GM12874 (cell line): ENCODE measurements around the gene C1orf56.

ENCODE experiments used
- TF ChIP-seq, protein P1 (sequence below): IDR thresholded peaks from 2 replicates; pipeline ENCODE4 v1.5.1; 2011; ENCODE audit warnings: low read depth, mild to moderate bottlenecking, control low read depth, low read length, moderate library complexity; ENCODE audit not compliant: insufficient read depth

Gene C1orf56

DNA sequence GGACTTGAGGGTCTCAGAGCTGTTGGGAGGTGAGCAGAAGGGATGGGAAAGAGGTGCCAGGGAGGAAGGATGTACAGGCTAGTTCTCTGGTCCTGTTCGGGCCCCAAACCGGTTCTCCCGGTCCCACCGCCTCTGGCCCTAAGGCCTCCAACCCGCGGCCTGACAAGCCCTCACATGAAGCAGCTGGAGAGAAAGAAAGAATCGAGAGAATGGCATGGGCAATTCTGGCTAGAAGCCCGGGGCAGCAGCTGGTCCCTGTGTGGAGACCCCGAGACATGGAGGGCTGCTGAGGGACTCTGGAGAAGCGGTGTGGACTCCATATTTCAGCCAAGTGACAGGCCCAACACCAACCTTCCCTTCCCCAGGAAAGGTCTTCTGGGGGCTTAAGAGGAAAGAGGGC, 11.1 kb downstream of the C1orf56 start:
- TF ChIP-seq, protein P1, sequence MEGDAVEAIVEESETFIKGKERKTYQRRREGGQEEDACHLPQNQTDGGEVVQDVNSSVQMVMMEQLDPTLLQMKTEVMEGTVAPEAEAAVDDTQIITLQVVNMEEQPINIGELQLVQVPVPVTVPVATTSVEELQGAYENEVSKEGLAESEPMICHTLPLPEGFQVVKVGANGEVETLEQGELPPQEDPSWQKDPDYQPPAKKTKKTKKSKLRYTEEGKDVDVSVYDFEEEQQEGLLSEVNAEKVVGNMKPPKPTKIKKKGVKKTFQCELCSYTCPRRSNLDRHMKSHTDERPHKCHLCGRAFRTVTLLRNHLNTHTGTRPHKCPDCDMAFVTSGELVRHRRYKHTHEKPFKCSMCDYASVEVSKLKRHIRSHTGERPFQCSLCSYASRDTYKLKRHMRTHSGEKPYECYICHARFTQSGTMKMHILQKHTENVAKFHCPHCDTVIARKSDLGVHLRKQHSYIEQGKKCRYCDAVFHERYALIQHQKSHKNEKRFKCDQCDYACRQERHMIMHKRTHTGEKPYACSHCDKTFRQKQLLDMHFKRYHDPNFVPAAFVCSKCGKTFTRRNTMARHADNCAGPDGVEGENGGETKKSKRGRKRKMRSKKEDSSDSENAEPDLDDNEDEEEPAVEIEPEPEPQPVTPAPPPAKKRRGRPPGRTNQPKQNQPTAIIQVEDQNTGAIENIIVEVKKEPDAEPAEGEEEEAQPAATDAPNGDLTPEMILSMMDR: no peak

DNA sequence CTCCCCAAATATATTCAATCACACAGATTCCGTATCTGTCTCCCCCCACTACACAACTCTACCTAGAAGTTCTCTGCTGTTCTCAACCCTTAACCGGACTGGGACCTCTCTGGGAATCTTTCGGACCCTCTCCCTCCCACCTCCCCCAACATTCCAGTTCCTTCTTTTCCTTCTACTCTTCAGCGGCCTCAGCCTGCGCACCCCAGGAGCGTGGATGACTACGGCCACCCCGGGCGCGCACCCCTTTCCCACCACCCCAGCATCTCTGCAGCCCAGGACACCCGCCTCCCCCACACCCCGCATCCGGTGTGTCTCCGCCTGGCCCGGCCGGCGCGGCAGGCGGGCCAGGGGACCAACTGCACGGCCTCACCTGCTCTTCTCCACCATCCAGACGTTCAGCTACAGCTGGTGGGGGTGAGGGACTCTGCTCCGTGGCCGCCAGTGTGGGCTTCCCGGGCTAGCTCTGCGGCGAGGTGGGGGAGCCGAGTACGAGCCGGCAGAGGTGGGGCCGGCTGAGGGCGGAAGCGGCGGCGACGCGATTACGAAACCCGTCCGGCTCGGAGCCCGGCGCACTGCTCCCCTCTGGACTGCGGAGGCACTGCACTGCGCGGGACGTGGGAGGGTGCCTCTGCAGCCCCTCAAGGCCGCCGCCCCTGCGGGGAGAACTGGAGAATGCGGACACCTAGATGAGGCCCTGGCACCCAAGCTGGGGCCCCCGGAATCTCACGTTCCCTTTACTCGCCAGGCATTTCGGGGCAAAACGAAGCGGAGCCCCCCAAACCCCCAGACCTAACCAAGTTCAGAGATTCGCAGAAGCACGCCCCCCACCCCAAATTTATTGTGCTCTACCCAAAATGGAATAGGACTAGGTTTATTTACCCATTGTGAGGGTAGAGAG, 11.8 kb downstream of the C1orf56 start, which contains the start of gene CDC42SE1:
Gene CDC42SE1 (minus strand): TSS at position 514 of the 898 bp plus-strand sequence. CDS start 3,892 bp downstream, outside the sequence.
- TF ChIP-seq, protein P1: peak; percentile 93

DNA sequence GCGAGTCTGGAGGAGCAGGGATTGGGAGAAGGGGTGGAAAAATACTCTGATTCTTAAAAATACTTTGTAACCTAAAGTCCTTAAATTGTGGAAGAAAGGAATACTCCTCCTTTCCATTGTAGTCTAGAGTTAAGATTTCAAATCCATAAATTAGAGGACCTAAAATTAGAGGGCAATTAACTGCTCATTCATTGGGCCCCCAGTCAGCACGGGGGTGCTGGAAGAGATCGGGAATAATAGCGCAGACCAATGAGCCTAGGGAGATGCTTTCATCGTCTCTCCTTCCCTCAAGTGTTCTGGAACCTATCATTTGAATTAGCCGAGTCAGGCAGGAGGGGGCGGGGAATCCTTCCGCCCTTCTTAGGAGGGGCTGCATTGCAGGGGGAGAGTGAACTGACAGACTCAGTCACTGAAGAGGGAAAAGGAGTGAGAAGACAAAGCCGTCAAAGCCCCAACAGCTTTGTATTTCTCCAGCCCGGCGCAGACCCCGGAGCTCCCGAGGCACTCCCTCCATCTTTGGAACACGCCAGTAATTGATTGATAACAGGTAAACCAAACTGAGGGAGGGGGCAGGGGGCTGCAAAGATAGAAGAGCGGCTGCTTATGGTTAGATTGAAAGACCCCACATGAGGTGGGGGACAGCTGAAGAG, 12.6 kb downstream of the C1orf56 start, which contains the start of gene MLLT11:
Gene MLLT11 (plus strand): TSS at position 391 of the 650 bp plus-strand sequence. CDS start 6,828 bp downstream, outside the sequence.
- TF ChIP-seq, protein P1: no peak

DNA sequence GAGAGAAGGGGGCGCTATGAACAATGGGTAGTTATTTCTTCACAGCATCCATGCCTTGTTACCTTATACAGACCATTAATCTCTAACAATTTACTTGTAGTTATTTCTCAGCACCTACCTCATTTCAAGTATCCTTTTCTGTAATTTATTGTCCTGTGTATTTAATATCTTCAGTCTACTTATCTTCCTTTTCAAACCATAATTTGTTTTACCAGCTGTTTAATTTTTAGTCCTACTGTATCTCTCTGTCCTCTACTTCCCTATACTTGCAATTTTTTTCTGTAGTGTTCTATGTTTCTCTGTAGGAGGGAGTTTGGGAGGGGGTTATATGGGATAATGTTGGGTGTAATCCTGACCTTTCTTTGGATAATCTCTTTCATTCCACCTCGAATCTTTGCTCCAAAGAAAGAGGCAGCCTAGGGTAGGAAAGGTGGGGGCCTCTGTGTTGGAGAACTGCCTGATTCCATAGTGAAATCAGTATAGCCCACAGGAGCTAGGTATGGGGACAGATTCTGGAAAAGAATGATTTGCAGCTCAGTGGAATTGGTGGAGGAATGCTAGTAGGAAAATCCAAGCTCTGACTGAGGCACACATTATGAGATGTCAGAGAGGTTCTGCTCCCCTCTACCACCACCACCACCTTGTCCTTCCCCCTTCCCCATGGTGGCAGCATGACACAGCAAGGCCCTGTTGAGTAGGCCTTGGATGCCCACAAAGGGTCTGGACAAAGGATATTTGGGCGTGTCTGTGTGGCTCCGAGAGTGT, 13.3 kb downstream of the C1orf56 start:
- TF ChIP-seq, protein P1: no peak

DNA sequence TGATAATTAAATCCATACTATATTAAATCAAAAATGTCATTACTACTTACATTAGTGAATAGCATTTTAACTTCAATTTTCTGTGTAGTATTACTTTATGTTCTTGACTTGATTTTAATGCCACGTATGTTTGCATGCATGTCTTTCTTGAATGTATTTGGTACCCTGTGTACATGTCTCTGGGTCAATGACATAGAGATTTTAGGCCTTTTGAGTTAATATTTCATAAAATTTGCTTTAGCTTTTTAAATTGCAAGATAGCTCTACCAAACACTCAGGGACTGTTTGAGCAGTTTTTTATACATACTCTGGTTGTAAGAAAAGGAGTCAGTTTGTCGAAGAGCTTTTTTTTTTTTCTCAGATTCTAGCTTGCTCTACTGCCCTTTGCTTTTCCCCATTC, 14.2 kb downstream of the C1orf56 start:
- TF ChIP-seq, protein P1: no peak

DNA sequence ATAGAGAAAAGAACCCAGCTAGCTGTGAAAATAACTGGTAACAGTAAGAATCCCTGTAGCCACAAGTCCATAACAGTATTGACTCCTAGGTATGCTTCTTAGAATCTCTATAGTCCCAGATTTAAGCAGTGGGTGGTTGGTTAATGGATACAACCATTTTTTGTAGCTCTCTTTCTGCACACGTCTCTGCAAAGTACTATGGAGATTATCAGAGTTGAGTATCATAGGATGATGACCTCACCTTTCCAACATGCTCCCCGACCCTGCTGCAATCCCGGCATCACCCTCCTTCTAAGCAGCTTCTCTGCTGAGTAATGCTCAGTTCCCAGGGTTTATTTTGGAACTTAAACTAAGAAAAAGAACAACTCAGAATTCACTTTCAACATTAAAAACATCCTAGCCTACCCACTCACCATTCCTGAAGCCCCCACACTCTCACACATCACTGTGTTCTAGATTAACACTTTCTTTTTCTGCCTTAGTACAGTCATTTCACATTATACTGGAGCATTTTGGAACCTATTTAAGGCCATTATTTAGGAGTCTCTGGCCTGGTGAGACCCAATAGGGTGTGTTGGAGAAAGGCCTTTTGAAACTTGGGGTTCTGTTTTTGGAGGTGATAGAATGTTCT, 15.3 kb downstream of the C1orf56 start:
- TF ChIP-seq, protein P1: no peak
